GM18858 (cell line): ENCODE data around the gene SPANXB1.
"Not testable (repeated sequence)": the region's sequence is repeated elsewhere in the genome, so short reads cannot be mapped to it uniquely, and the experiment has no call there.

Source experiments
- ATAC-seq: cut with Tn5 transposase; IDR thresholded peaks from one replicate; pipeline ENCODE4 v1.9.1; 2021; ENCODE audit not compliant: unreplicated experiment

Gene SPANXB1, protein sequence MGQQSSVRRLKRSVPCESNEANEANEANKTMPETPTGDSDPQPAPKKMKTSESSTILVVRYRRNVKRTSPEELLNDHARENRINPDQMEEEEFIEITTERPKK

DNA sequence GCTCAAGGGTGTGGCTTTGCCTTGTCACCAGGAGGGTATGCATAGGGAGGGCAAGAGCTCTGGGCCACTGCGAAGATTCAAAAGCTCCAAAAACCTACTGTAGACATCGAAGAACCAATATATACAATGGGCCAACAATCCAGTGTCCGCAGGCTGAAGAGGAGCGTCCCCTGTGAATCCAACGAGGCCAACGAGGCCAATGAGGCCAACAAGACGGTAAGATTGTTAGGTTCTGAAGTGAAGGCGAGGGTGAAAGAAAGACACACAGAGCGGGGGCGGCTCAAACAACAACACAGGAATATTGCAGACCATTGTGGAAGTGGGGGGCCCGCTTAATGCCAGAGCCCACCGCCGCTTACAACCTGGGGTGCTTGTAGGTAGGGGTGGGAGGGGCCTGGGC, at the start of gene SPANXB1:
Gene SPANXB1 (plus strand): TSS at position 27 of the 400 bp plus-strand sequence. CDS start 100 bp downstream, at position 127.
- ATAC-seq: not testable (repeated sequence)

DNA sequence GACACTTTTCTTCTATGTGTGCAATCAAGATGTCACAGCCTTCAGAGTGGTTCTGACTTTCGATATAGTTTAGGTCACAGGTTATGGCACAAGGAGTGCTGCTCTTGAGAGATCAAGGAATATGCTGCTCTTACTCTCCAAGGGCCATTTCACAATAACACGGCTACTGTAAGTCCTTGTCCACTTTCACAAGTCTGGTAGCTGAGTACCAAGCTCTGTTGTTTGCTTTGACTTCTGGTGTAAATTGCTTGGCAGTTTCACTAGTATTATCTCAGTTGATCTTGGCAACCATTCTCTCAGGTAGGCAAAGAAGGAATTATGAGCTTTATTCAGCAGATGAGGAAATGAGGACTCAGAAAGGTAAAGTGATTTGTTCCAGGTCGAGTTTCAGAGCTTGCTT, 35.4 kb upstream of the SPANXB1 start:
- no peak for ATAC-seq

DNA sequence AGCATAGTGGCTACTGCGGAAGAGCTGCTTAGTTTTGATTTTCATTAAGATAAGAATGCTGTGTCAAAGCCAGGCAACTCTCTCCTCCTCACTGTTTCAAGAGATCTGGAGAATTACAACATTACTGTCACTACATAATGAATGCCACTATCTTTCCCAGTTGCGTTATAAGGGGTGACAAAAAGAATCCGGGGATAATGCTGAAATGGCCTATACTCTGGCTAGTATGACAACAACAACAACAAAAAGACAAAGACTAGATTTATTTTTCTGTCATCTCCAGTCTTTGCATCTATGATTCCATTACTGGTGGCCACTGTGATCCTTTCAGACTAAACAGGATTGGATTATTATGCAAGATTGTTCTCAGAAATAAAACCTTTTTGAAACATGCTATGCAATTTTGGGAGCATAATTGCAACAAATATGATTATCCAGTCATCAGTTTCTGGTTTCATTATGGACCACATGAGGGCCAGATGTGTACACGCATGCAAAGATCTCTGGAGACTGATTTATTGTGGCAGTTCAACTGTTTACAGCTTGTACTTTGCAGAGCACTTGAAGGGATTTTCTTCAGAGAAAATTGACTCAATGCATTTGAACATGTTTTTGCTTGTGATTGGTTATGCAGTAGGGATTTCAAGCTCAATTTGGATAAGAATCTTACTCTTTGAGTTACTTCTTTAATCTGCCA, 31.1 kb upstream of the SPANXB1 start:
- ATAC-seq: no peak

DNA sequence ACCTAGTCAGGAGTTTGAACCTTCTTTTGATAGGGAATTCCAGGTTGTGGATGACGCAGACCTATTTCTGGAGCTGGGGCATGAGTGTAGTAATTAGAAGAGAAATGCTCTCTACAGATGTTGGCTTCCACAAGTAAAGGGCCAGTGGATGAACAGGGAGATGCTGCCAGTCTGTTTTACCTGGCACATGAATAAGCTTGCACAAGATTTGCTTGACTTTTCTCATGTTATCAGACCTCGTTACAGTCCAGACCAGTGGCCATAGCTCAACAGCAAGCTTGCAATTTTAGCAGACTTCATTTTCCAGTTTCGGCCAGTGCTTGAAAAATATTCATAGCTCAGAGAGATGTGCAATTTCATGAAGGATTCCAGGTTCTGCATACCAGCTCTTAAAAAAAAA, 26.9 kb upstream of the SPANXB1 start:
- no peak for ATAC-seq

DNA sequence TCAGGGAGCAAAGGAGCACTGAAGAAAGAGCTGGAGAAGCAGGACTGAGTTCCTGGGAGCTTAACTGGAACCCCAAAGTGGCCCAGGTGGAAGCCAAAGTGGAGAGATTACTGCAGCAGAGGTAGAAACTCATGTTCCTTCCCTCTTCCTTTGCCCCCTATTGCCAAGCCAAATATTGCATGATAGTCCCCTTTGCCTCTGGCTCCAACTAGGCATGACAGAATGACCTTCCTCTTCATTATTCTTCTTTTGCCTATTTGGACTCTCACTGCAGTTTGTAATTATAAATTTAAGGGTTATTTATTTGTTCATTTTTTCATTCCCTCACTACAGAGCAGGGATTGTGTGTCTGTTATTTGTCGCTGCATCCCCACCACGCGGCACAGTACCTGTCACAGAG, 22.1 kb upstream of the SPANXB1 start:
- no peak for ATAC-seq

DNA sequence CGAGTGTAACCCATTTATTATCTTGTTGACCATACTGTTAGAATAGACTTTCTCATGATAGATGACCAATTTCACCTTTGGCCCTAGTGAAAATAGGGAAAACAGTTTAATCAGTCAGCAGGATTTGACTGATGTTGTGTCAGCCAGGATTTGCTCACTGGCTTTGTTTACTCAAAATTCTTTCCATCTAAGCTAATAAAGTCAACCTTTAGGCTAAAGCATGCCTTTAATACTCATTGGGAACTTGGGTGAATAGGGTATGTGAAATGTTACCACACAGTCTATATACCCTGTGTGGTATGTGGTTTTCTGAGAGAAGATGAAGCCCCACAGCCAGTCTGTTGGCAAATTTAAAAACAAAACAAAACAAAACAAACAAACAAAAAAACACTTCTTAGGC, 18.7 kb upstream of the SPANXB1 start:
- ATAC-seq: no peak

DNA sequence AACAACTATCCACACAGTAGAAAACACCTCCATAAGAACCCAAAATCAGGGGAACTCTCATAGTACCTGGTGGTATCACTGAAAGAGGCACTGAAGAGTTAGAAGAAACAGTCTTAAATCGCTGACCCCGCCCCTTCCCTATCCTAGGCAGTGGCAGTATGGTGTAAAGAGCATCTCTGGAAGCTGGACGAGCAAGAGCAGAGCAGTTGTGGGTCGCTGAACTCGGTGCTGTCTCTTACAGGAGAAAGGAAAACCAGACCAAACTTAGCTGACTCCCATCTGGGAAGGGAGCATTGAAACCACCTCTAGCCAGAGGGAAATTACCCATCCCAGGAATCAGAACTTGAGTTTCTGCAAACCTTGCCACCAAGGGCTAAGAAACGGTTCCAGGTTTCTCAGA, 2.8 kb downstream of the SPANXB1 start:
- ATAC-seq: not testable (repeated sequence)

DNA sequence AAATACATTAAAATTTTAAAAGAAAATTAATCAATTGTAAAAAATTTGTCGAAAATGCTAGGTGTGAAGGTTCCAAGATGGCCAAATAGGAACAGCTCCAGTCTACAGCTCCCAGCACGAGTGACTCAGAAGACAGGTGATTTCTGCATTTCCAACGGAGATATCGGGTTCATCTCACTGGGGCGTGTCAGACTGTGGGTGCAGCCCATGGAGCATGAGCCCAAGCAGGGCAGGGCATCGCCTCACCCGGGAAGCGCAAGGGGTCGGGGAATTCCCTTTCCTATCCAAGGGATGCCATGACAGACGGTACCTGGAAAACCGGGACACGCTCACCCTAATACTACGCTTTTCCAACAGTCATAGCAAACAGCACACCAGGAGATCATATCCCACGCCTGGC, 41.9 kb downstream of the SPANXB1 start:
- ATAC-seq: not testable (repeated sequence)

DNA sequence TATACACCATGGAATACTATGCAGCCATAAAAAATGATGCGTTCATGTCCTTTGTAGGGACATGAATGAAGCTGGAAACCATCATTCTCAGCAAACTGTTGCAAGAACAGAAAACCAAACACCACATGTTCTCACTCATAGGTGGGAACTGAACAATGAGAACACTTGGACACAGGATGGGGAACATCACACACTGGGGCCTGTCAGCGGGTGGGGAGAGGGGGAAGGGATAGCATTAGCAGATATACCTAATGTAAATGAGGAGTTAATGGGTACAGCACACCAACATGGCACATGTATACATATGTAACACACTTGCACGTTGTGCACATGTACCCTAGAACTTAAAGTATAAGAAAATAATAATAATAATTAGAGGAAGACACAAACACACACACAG, 47.5 kb downstream of the SPANXB1 start:
- not testable (repeated sequence) for ATAC-seq

DNA sequence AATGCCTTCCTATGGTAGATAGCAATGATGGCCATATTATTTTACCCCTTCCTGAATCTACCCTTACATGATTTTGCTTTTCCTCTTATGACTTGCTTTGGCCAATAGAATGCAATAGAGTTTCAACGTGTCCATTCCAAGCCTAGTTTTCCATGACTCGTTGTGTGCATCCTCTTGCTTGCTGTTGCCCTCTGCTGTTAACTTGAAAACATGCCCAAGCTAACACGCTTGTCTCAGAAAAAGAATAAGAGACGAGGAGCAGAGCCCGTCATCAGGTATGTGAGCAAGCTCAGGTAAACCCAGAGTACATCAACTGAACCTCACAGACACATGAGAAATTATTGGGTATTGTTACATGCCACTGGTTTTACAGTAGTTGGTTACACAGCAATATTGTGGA, 49.7 kb downstream of the SPANXB1 start:
- not testable (repeated sequence) for ATAC-seq
